A549 (cell line): ENCODE measurements around the gene SLC35A5.

Experiments
- CTCF ChIP-seq: fragments of >200 bp; sonication (Bioruptor Twin); formaldehyde crosslinking; IDR thresholded peaks from 3 replicates; pipeline ENCODE4 v1.5.1; 2016
- MAFK ChIP-seq: fragments of 450-650 bp; IDR thresholded peaks from 2 replicates; pipeline ENCODE4 v1.6.1; 2014; ENCODE audit not compliant: partially characterized antibody
- POLR2A ChIP-seq: IDR thresholded peaks from 2 replicates; pipeline ENCODE4 v1.6.1; 2012; ENCODE audit warnings: mild to moderate bottlenecking, low read length
- POLR2AphosphoS2 ChIP-seq: conservative IDR thresholded peaks from 2 replicates; pipeline ENCODE4 v1.6.1; 2012; ENCODE audit warnings: low read length, improper control_type of control experiment, inconsistent platforms
- RFX5 ChIP-seq: fragments of 450-650 bp; IDR thresholded peaks from 2 replicates; pipeline ENCODE4 v1.7.1; 2014; ENCODE audit warnings: antibody characterized with exemption, mild to moderate bottlenecking, moderate library complexity

- TF ChIP-seq CTCF (no peak), POLR2A (no peak), MAFK (no peak), POLR2AphosphoS2 (no peak), RFX5 (no peak)
These were observed 66.1 kb downstream of the SLC35A5 start for GRCh38 chr3:112627919-112628466.
